Stimulated activated CD4-positive, alpha-beta T cell treated with anti-CD3 and anti-CD28 coated beads, TNF-alpha, amount 100 ng/mL, for 1 hour (primary cell): ENCODE measurements around the gene LSG1.

Experiments
- DNase-seq, 3 donors: peaks; one replicate each; pipeline ENCODE4 v3.0.0-alpha.2; 2020; ENCODE audit warnings: low read depth in 3 of 3, low spot score in 1 of 3

The LSG1 gene

GRCh38 chr3:194671900-194672808, at the start of gene LSG1:
LSG1 (minus strand) TSS chr3:194672191; CDS start chr3:194672162, 29 bp downstream.
- peak; percentile 59 to 78 (median 77) for DNase-seq

GRCh38 chr3:194720048-194720447, 48.1 kb upstream of the LSG1 start:
- no peak for DNase-seq

- no peak for DNase-seq
Measured at GRCh38 chr3:194718079-194718478, 46.1 kb upstream of the LSG1 start.

- DNase-seq, result no peak
Measured at GRCh38 chr3:194715022-194715800, 43.2 kb upstream of the LSG1 start.

GRCh38 chr3:194714564-194714963, 42.6 kb upstream of the LSG1 start:
- no peak for DNase-seq

- DNase-seq, result no peak
Measured at GRCh38 chr3:194714137-194714455, 42.1 kb upstream of the LSG1 start.

- DNase-seq, result no peak
Measured at GRCh38 chr3:194713299-194714136, 41.5 kb upstream of the LSG1 start.

- no peak for DNase-seq
Measured at GRCh38 chr3:194711913-194712312, 39.9 kb upstream of the LSG1 start.

- DNase-seq, result no peak
Measured at GRCh38 chr3:194711286-194711685, 39.3 kb upstream of the LSG1 start.

GRCh38 chr3:194707147-194707540, 35.2 kb upstream of the LSG1 start:
- no peak for DNase-seq

GRCh38 chr3:194705761-194706160, 33.8 kb upstream of the LSG1 start:
- no peak for DNase-seq

- DNase-seq, result no peak
Measured at GRCh38 chr3:194705227-194705626, 33.2 kb upstream of the LSG1 start.

- no peak for DNase-seq
Measured at GRCh38 chr3:194702545-194702944, 30.6 kb upstream of the LSG1 start.

- no peak for DNase-seq
Measured at GRCh38 chr3:194696702-194697101, 24.7 kb upstream of the LSG1 start.

GRCh38 chr3:194691481-194692283, 19.7 kb upstream of the LSG1 start:
- no peak for DNase-seq

GRCh38 chr3:194690501-194691372, 18.7 kb upstream of the LSG1 start:
- DNase-seq, result no peak

GRCh38 chr3:194689493-194689944, 17.5 kb upstream of the LSG1 start:
- DNase-seq, result no peak

GRCh38 chr3:194688946-194689345, 17.0 kb upstream of the LSG1 start:
- DNase-seq, result no peak

GRCh38 chr3:194688200-194688740, 16.3 kb upstream of the LSG1 start:
- peak in 1 of 3 donors; percentile 0 for DNase-seq
